Breast epithelium (tissue), 3 donors: Measurements from ENCODE around the gene WDR86.

Source experiments
- CTCF ChIP-seq, 3 donors: fragments of 450-650 bp; IDR thresholded peaks; one replicate each; pipeline ENCODE4 v1.5.1; 2016 to 2017; ENCODE audit warnings: antibody characterized with exemption in 3 of 3, mild to moderate bottlenecking in 3 of 3, moderate library complexity in 3 of 3
- POLR2A ChIP-seq: fragments of 450-650 bp; IDR thresholded peaks from one replicate; pipeline ENCODE4 v1.6.1; 2016; ENCODE audit warnings: antibody characterized with exemption, mild to moderate bottlenecking, moderate library complexity

- TF ChIP-seq CTCF (IDR thresholded peaks at IDR 0.05) (no peak), POLR2A (no peak)
Observed at GRCh38 chr7:151379193-151379520, 30.7 kb downstream of the WDR86 start.
